ENCODE measurements around the gene METTL25. TPM values are rescaled to one million over a fixed set of nuclear protein-coding genes. Genes with fewer than 3 reads are reported as not detected.

METTL25 gene
- total and polyA plus RNA-seq, 10 of the 15 experiments (the other 5 are each of a cell fraction or from before 2014, with no cell fraction given) = 5.6 to 11.3 (median 8.0) TPM

GRCh38 chr12:82357845-82358199, 507 bp upstream of the METTL25 start (continued):
- TF ChIP-seq ZNF687 (IDR thresholded peaks at IDR 0.05) (no peak), ZBTB40 (IDR thresholded peaks at IDR 0.05; ENCODE audit: borderline replicate concordance) (no peak), TCF12 (IDR thresholded peaks at IDR 0.05; ENCODE audit: low read depth, low read length) (no peak), ZBED1 (IDR thresholded peaks at IDR 0.05; ENCODE audit: borderline replicate concordance) (no peak)
- TF ChIP-seq, protein P1, sequence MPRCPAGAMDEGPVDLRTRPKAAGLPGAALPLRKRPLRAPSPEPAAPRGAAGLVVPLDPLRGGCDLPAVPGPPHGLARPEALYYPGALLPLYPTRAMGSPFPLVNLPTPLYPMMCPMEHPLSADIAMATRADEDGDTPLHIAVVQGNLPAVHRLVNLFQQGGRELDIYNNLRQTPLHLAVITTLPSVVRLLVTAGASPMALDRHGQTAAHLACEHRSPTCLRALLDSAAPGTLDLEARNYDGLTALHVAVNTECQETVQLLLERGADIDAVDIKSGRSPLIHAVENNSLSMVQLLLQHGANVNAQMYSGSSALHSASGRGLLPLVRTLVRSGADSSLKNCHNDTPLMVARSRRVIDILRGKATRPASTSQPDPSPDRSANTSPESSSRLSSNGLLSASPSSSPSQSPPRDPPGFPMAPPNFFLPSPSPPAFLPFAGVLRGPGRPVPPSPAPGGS (IDR thresholded peaks at IDR 0.05; ENCODE audit: borderline replicate concordance, insufficient read depth, low read depth, low read length, poor library complexity, severe bottlenecking) = no peak

Measured in GM12878 (cell line).